GM23338 (cell line): ENCODE results near the gene CUX1.

Experiments used
- CREB1 ChIP-seq: fragments of 250-450 bp; sonication (Bioruptor Pico); IDR thresholded peaks from 2 replicates; pipeline ENCODE4 v1.5.0; 2020; ENCODE audit warnings: low read depth, mild to moderate bottlenecking, moderate library complexity
- CTCF ChIP-seq, 2 experiments: fragments of 200-600 bp in 1 of 2; sonication (generic) in 1 of 2; conservative IDR thresholded peaks; 2 replicates each; pipeline versions ENCODE4 v1.5.1 to v1.6.1; 2016 to 2017; ENCODE audit warnings: antibody characterized with exemption in 2 of 2, low read depth in 2 of 2, mild to moderate bottlenecking in 2 of 2, moderate library complexity in 1 of 2
- ETS1 ChIP-seq: IDR thresholded peaks from 2 replicates; pipeline ENCODE4 v1.6.1; 2016; ENCODE audit warnings: antibody characterized with exemption
- EZH2 ChIP-seq: fragments of 200-600 bp; sonication (generic); IDR thresholded peaks from one replicate; pipeline ENCODE4 v1.8.0; 2017; ENCODE audit warnings: antibody characterized with exemption, mild to moderate bottlenecking, low read depth; ENCODE audit not compliant: unreplicated experiment
- EZH2phosphoT487 ChIP-seq: fragments of 200-600 bp; sonication (generic); IDR thresholded peaks from one replicate; pipeline ENCODE4 v1.8.1; 2018; ENCODE audit warnings: antibody characterized with exemption; ENCODE audit not compliant: unreplicated experiment
- JUNB ChIP-seq: IDR thresholded peaks from one replicate; pipeline ENCODE4 v1.6.1; 2016; ENCODE audit warnings: antibody characterized with exemption; ENCODE audit not compliant: unreplicated experiment
- POLR2AphosphoS5 ChIP-seq: IDR thresholded peaks from 2 replicates; pipeline ENCODE4 v1.6.1; 2016; ENCODE audit warnings: antibody characterized with exemption, low read depth
- ZNF331 ChIP-seq: fragments of 250-450 bp; sonication (Bioruptor Pico); IDR thresholded peaks from 2 replicates; pipeline ENCODE4 v1.5.0; 2020; ENCODE audit warnings: low read depth, mild to moderate bottlenecking, moderate library complexity
- ZNF462 ChIP-seq: fragments of 250-450 bp; sonication (Bioruptor Pico); IDR thresholded peaks from 2 replicates; pipeline ENCODE4 v1.5.0; 2020; ENCODE audit warnings: mild to moderate bottlenecking, moderate library complexity
- TF ChIP-seq, protein P1 (sequence below): IDR thresholded peaks from one replicate; pipeline ENCODE4 v1.6.1; 2018; ENCODE audit warnings: antibody characterized with exemption; ENCODE audit not compliant: unreplicated experiment

DNA sequence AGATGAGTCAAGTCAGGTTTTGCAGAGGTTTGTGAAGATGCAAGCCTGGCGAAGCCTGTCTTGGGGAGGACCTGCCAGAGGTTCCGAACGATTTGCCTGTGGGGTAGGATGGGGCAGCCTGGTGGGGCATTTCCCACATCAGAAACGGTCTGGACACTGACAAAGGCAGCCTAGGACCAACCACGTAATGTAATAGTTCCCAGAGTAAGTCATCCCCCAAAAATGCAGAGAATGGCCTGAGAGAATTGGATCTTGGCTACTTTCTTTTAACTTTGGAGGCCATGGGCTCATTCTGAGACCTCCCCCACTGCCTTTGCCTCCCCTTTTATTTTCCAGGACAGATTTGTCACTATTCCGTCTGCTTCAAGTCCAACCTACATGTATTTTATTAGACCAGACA, 300.3 kb downstream of the CUX1 start:
- no peak for TF ChIP-seq EZH2
- TF ChIP-seq CTCF (conservative IDR thresholded peaks at IDR 0.05; ENCODE audit: low read depth in 2 of 2) = no peak
- TF ChIP-seq CREB1 = no peak
- no peak for TF ChIP-seq JUNB
- TF ChIP-seq POLR2AphosphoS5 = no peak
- TF ChIP-seq ETS1 = no peak
- no peak for TF ChIP-seq EZH2phosphoT487
- TF ChIP-seq, protein P1, sequence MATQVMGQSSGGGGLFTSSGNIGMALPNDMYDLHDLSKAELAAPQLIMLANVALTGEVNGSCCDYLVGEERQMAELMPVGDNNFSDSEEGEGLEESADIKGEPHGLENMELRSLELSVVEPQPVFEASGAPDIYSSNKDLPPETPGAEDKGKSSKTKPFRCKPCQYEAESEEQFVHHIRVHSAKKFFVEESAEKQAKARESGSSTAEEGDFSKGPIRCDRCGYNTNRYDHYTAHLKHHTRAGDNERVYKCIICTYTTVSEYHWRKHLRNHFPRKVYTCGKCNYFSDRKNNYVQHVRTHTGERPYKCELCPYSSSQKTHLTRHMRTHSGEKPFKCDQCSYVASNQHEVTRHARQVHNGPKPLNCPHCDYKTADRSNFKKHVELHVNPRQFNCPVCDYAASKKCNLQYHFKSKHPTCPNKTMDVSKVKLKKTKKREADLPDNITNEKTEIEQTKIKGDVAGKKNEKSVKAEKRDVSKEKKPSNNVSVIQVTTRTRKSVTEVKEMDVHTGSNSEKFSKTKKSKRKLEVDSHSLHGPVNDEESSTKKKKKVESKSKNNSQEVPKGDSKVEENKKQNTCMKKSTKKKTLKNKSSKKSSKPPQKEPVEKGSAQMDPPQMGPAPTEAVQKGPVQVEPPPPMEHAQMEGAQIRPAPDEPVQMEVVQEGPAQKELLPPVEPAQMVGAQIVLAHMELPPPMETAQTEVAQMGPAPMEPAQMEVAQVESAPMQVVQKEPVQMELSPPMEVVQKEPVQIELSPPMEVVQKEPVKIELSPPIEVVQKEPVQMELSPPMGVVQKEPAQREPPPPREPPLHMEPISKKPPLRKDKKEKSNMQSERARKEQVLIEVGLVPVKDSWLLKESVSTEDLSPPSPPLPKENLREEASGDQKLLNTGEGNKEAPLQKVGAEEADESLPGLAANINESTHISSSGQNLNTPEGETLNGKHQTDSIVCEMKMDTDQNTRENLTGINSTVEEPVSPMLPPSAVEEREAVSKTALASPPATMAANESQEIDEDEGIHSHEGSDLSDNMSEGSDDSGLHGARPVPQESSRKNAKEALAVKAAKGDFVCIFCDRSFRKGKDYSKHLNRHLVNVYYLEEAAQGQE = no peak
- no peak for TF ChIP-seq ZNF331
- TF ChIP-seq ZNF462 (CRISPR knock-in tag) = no peak
